22Rv1 (cell line): ENCODE results near the gene SLFN12L.

Experiments used
- ZFX ChIP-seq: fragments of 450-650 bp; IDR thresholded peaks from 2 replicates; pipeline ENCODE4 v1.6.1; 2017; ENCODE audit warnings: antibody characterized with exemption, borderline replicate concordance
- TF ChIP-seq, protein P1 (sequence below): fragments of 450-650 bp; IDR thresholded peaks from 2 replicates; pipeline ENCODE4 v1.5.1; 2017; ENCODE audit warnings: mild to moderate bottlenecking

DNA sequence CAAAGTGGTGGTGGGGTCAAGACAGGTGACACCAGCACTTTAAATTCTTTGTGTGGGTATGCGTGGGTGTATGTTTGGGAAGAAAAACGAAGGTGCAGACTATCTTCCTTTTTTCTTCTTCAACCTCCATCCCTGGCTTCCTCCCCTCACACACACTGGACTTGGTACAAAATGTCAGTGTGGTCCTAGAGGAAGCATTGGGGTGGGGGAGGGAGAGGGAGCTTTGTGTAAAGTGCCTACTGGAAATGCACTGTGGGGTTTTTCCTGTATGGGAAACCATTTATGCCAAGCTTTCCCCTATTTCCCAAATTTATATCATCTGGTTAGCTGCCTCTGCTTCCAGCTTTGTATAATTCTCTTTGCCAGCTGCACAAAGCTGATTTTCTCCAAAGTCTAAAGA lies 44.4 kb downstream of the SLFN12L start:
- TF ChIP-seq, protein P1, sequence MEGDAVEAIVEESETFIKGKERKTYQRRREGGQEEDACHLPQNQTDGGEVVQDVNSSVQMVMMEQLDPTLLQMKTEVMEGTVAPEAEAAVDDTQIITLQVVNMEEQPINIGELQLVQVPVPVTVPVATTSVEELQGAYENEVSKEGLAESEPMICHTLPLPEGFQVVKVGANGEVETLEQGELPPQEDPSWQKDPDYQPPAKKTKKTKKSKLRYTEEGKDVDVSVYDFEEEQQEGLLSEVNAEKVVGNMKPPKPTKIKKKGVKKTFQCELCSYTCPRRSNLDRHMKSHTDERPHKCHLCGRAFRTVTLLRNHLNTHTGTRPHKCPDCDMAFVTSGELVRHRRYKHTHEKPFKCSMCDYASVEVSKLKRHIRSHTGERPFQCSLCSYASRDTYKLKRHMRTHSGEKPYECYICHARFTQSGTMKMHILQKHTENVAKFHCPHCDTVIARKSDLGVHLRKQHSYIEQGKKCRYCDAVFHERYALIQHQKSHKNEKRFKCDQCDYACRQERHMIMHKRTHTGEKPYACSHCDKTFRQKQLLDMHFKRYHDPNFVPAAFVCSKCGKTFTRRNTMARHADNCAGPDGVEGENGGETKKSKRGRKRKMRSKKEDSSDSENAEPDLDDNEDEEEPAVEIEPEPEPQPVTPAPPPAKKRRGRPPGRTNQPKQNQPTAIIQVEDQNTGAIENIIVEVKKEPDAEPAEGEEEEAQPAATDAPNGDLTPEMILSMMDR = no peak
- TF ChIP-seq ZFX = no peak
